GM13976 (cell line): ENCODE measurements around the gene CROT.

Source experiments
- DNase-seq: peaks from one replicate; pipeline ENCODE4 v3.0.0; 2012; ENCODE audit warnings: low spot score
- in situ Hi-C: fragments of 300-500 bp; cut with MboI; formaldehyde crosslinking; loops from one replicate; pipeline ENCODE4 v1.12.0; 2022; ENCODE audit warnings: low sequenced_read_pairs, mixed read lengths, inconsistent platforms; ENCODE audit not compliant: unreplicated experiment
- TF ChIP-seq, protein P1 (sequence below): IDR thresholded peaks from 2 replicates; pipeline ENCODE4 v1.5.1; 2012; ENCODE audit warnings: borderline replicate concordance, mild to moderate bottlenecking; ENCODE audit not compliant: insufficient read depth; ENCODE audit errors: extremely low read depth, missing control alignments, control extremely low read depth

The CROT gene, protein sequence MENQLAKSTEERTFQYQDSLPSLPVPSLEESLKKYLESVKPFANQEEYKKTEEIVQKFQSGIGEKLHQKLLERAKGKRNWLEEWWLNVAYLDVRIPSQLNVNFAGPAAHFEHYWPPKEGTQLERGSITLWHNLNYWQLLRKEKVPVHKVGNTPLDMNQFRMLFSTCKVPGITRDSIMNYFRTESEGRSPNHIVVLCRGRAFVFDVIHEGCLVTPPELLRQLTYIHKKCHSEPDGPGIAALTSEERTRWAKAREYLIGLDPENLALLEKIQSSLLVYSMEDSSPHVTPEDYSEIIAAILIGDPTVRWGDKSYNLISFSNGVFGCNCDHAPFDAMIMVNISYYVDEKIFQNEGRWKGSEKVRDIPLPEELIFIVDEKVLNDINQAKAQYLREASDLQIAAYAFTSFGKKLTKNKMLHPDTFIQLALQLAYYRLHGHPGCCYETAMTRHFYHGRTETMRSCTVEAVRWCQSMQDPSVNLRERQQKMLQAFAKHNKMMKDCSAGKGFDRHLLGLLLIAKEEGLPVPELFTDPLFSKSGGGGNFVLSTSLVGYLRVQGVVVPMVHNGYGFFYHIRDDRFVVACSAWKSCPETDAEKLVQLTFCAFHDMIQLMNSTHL

GRCh38 chr7:87345166-87345927 lies at the start of gene CROT:
Gene CROT (plus strand): TSS chr7:87345664. CDS start chr7:87349069, 3,405 bp downstream.
- DNase-seq = peak; percentile 94
- TF ChIP-seq, protein P1, sequence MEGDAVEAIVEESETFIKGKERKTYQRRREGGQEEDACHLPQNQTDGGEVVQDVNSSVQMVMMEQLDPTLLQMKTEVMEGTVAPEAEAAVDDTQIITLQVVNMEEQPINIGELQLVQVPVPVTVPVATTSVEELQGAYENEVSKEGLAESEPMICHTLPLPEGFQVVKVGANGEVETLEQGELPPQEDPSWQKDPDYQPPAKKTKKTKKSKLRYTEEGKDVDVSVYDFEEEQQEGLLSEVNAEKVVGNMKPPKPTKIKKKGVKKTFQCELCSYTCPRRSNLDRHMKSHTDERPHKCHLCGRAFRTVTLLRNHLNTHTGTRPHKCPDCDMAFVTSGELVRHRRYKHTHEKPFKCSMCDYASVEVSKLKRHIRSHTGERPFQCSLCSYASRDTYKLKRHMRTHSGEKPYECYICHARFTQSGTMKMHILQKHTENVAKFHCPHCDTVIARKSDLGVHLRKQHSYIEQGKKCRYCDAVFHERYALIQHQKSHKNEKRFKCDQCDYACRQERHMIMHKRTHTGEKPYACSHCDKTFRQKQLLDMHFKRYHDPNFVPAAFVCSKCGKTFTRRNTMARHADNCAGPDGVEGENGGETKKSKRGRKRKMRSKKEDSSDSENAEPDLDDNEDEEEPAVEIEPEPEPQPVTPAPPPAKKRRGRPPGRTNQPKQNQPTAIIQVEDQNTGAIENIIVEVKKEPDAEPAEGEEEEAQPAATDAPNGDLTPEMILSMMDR = no peak
- in situ Hi-C loops = no loop called here

DNA sequence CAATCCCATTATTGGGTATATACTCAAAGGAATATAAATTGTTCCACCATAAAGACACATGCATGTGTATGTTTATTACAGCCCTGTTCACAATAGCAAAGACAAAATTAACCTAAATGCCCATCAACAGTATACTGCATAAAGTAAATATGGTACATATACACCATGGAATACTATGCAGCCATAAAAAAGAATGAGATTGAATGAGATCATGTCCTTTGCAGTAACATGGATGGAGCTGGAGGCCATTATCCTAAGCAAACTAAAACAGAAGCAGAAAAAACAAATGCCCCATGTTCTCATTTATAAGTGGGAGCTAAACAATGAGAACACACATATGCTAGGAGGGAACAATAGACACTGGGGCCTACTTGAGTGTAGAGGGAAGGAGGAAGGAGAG lies 44.7 kb upstream of the CROT start:
- DNase-seq = no peak
- in situ Hi-C loops = no loop called here
- TF ChIP-seq, protein P1 = no peak

GRCh38 chr7:87310790-87311419 lies 34.6 kb upstream of the CROT start:
- DNase-seq = no peak
- in situ Hi-C loops = loop anchor here (5.0 kb wide), 1 partner anchor 101 kb away; no protein-coding TSS in a partner anchor
- TF ChIP-seq, protein P1 = no peak

GRCh38 chr7:87312215-87312865 lies 33.1 kb upstream of the CROT start:
- in situ Hi-C loops = loop anchor here (5.0 kb wide), 1 partner anchor 100 kb away; no protein-coding TSS in a partner anchor
- DNase-seq = peak; percentile 51
- TF ChIP-seq, protein P1 = peak; percentile 92

DNA sequence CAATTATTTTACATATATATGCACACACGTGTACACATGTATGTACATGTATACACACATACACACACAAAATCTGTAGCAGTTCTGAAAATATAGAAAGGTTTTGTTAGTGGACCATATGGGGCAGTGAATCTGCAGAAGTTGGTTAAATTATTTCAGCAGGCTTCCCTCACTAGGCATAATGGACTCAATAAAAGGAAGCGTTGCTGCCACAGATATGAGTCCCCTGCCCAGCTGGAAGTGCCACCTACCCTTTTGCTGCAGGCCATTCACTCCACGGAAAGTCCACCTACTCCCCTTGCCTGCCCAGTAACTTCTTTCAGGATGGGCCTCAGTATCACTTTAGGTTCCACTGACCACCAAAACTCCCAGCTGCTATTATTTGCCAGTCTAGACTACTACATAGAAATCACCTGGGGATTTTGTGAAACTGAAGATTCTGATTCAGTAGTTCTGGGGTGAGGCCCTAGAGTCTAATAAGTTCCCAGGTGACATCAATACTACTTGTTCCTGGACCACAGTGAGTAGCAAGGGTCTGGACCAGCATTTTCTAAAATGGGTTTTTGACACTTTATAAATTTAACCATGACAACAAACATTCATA lies 29.3 kb upstream of the CROT start:
- in situ Hi-C loops = no loop called here
- TF ChIP-seq, protein P1 = no peak
- peak; percentile 18 for DNase-seq
